Neutrophil (primary cell): ENCODE results near the gene OOSP4A.

Experiments
- H3K27ac ChIP-seq: fragments of 200-600 bp; sonication (generic); 2 replicates; pipeline ENCODE4 v1.5.1; 2016; ENCODE audit warnings: mild to moderate bottlenecking, moderate library complexity
- H3K27me3 ChIP-seq: fragments of 200-600 bp; sonication (generic); 2 replicates; pipeline ENCODE4 v1.6.0; 2016; ENCODE audit warnings: mild to moderate bottlenecking
- H3K36me3 ChIP-seq: fragments of 200-600 bp; sonication (generic); 2 replicates; pipeline ENCODE4 v1.5.1; 2017
- H3K4me1 ChIP-seq, 2 experiments: fragments of 200-600 bp in 1 of 2; sonication (generic) in 1 of 2; 1 replicate in 1 of 2; 2 replicates in 1 of 2; pipeline versions ENCODE4 v1.5.1 to v1.6.1; 2013 to 2016; ENCODE audit warnings: low read depth in 1 of 2, low read length in 1 of 2, mild to moderate bottlenecking in 1 of 2, moderate library complexity in 1 of 2; ENCODE audit not compliant: control insufficient read depth in 1 of 2, insufficient read depth in 1 of 2
- H3K4me3 ChIP-seq, 2 experiments: fragments of 200-600 bp in 1 of 2; sonication (generic) in 1 of 2; 1 replicate in 1 of 2; 2 replicates in 1 of 2; pipeline ENCODE4 v1.5.1; 2013 to 2016; ENCODE audit warnings: low read depth in 1 of 2, low read length in 1 of 2, mild to moderate bottlenecking in 1 of 2, moderate library complexity in 1 of 2
- H3K9me3 ChIP-seq: fragments of 200-600 bp; sonication (generic); 2 replicates; pipeline ENCODE4 v1.5.1; 2016
- TF ChIP-seq, protein P1 (sequence below): fragments of 200-600 bp; sonication (generic); IDR thresholded peaks from 2 replicates; pipeline ENCODE4 v1.5.1; 2016; ENCODE audit warnings: antibody characterized with exemption

The OOSP4A gene

DNA sequence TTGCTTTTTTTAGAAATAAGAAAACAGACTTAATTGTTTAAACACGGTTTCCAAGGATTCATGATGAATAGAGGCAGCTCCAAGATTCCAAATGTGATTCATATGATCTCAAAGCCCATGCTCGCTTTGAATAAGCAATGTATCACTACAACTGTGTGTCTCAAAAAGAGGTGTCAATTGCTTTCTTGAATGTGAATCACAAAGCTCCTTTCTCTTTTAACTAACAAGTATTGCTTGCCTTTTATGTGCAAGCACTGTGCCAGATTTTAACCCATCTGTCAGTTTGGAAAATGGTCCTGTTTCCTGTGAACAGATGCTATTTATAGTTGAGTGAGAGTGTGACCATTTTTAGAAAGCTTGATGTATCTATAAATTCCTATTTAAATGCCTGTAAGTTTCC is 19.1 kb upstream of the OOSP4A start:
- no peak overlapping the region for H3K27ac ChIP-seq
- H3K4me1 ChIP-seq: peaks cover 0 to 4% of the 10 kb centered on the region in 2 experiments
- H3K36me3 ChIP-seq: no peaks in the 10 kb centered on the region
- no peaks in the 10 kb centered on the region for H3K27me3 ChIP-seq
- no peaks in the 10 kb centered on the region for H3K9me3 ChIP-seq
- H3K4me3 ChIP-seq: no peak overlapping the region
- TF ChIP-seq, protein P1, sequence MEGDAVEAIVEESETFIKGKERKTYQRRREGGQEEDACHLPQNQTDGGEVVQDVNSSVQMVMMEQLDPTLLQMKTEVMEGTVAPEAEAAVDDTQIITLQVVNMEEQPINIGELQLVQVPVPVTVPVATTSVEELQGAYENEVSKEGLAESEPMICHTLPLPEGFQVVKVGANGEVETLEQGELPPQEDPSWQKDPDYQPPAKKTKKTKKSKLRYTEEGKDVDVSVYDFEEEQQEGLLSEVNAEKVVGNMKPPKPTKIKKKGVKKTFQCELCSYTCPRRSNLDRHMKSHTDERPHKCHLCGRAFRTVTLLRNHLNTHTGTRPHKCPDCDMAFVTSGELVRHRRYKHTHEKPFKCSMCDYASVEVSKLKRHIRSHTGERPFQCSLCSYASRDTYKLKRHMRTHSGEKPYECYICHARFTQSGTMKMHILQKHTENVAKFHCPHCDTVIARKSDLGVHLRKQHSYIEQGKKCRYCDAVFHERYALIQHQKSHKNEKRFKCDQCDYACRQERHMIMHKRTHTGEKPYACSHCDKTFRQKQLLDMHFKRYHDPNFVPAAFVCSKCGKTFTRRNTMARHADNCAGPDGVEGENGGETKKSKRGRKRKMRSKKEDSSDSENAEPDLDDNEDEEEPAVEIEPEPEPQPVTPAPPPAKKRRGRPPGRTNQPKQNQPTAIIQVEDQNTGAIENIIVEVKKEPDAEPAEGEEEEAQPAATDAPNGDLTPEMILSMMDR: no peak

DNA sequence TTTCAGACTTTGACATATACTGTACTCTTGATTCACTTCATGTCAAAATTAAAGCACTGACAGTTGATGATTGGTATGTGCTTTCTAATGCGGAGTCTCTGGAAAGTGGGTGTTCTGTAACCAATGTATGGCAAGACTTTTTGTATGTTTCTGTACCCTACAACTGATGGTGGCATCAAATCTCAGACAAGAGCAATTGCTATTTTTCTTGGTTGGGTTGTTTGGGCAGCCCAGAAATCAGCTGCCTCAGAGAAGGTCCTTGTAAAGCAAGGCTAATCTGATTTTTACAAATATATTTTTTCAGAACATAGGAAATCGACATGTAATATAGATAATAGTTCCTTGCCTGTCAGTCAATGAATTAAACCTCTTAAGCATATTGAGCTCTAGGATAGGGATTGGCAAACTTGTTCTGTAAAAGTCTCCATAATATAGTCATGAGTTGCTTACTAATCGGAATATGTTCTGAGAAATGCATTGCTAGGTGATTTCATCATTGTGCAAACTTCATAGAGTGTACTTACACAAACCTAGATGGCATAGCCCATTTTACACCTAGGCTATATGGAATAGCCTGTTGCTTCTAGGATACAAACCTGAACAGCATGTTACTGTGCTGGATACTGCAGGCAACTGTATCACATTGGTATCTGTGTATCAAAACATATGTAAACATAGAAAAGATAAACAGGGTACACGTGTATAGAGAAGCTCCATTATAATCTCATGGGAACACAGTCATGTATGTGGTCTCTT is 10.2 kb upstream of the OOSP4A start:
- TF ChIP-seq, protein P1: no peak
- no peaks in the 10 kb centered on the region for H3K27me3 ChIP-seq
- H3K36me3 ChIP-seq: no peaks in the 10 kb centered on the region
- H3K4me3 ChIP-seq: no peak overlapping the region
- no peaks in the 10 kb centered on the region for H3K4me1 ChIP-seq
- H3K27ac ChIP-seq: no peak overlapping the region
- H3K9me3 ChIP-seq: no peaks in the 10 kb centered on the region

DNA sequence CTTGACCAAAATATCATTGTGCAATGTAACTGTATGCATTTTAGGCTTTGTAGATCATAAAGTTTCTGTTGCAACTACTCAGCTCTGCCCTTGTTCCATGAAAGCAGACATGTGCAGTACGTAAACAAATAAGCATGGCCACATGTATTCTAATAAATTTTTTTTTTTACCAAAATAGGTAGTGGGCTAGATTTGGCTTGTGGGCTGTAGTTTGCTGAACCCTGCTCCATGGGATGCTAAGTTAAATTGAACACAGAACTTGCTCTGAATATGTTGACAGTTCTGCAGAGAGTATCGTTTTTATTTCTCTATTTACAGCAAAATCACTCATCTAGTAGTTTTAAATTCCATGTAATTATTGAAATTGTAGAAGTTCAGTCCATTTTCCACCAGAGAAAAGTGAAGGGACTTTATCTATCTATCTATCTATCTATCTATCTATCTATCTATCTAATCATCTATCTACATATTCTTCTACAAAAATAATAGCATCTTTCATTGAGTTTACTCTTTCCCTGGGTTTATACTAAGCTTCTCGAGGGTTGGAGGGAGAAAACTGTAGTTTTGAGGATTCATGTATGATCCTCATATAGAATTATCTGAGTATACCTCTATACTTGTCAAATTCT is 9.5 kb upstream of the OOSP4A start:
- no peak overlapping the region for H3K27ac ChIP-seq
- H3K9me3 ChIP-seq: no peaks in the 10 kb centered on the region
- H3K4me3 ChIP-seq: no peak overlapping the region
- no peaks in the 10 kb centered on the region for H3K27me3 ChIP-seq
- no peaks in the 10 kb centered on the region for H3K36me3 ChIP-seq
- TF ChIP-seq, protein P1: no peak
- no peaks in the 10 kb centered on the region for H3K4me1 ChIP-seq

DNA sequence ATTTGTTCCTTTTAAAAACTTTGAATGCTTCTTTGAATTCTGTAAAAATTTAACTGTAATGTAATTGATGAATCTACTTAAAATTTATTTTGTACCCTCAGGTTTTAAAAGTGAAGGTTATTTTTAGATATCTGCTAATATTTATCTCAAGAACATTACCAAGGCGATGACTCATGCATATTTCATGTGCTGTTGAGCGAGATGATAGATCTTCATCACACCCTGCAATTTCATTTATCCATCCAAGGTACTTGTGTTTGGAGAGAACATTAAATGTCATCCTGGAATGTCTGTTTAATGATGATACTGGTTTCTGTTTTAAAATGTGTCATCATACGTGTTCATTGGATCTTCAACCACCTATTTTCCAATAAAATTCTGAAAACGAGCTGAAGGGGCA is 6.7 kb upstream of the OOSP4A start:
- TF ChIP-seq, protein P1: no peak
- no peaks in the 10 kb centered on the region for H3K36me3 ChIP-seq
- H3K27me3 ChIP-seq: no peaks in the 10 kb centered on the region
- H3K9me3 ChIP-seq: no peaks in the 10 kb centered on the region
- no peak overlapping the region for H3K27ac ChIP-seq
- H3K4me3 ChIP-seq: no peak overlapping the region
- H3K4me1 ChIP-seq: no peaks in the 10 kb centered on the region

DNA sequence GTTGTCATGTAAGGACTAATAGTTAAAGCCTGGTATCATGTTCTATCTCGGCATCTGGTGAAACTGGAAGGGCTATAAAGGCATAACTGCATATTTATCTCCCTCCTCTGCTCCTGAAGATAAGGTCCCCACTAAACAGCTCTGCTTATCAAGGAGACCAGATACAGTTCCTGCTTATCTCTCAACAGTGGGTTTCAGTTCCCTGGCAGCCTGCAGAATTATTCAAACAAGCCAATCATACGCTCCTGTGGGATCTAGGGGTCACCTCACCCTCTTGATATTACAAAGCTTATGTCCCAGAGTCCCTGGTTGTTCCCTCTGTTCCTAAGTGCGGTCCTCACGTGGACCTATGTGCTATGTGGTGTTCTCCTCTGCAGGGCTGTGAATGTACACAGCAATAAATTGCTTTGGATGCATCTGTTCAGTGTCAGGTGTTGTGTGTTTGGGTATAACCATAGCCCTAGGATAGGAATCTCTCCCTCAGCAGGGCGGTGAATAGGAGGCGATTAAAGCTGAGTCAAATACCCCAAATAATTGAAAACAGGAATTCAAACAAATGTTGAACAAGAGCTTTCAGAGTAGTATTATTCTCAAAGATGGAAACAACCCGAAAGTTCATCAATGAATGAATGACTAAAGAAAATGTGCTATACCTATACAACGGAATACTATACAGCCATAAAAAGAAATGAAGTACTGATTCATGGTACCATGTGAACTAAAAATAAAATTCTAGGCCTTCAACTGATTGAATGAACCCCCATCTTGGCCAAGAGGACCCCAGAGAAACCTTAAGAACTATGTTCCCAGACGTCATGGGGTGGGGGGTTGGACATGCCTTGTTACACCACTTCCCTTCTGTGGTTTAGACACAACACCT is 3.1 kb upstream of the OOSP4A start:
- no peaks in the 10 kb centered on the region for H3K9me3 ChIP-seq
- no peaks in the 10 kb centered on the region for H3K4me1 ChIP-seq
- H3K36me3 ChIP-seq: no peaks in the 10 kb centered on the region
- TF ChIP-seq, protein P1: no peak
- no peak overlapping the region for H3K4me3 ChIP-seq
- no peak overlapping the region for H3K27ac ChIP-seq
- H3K27me3 ChIP-seq: no peaks in the 10 kb centered on the region
